ENCODE results near the gene RTRAF.

RTRAF gene

GRCh38 chr14:52048641-52049204 lies 59.4 kb downstream of the RTRAF start:
- DNase-seq (ENCODE audit: low read depth in 4 of 4, low spot score in 1 of 4) = no peak

GRCh38 chr14:52049271-52049670 lies 59.9 kb downstream of the RTRAF start:
- DNase-seq (ENCODE audit: low read depth in 4 of 4, low spot score in 1 of 4) = no peak

- DNase-seq (ENCODE audit: low read depth in 4 of 4, low spot score in 1 of 4) = no peak
Measured at GRCh38 chr14:52049721-52050588, 60.6 kb downstream of the RTRAF start.

GRCh38 chr14:52051251-52051650 lies 61.9 kb downstream of the RTRAF start:
- no peak for DNase-seq (ENCODE audit: low read depth in 4 of 4, low spot score in 1 of 4)

- DNase-seq (ENCODE audit: low read depth in 4 of 4, low spot score in 1 of 4) = no peak
Measured at GRCh38 chr14:52051871-52052270, 62.5 kb downstream of the RTRAF start.

GRCh38 chr14:52052288-52052943 lies 63.1 kb downstream of the RTRAF start:
- no peak for DNase-seq (ENCODE audit: low read depth in 4 of 4, low spot score in 1 of 4)

GRCh38 chr14:52053044-52053443 lies 63.7 kb downstream of the RTRAF start:
- DNase-seq (ENCODE audit: low read depth in 4 of 4, low spot score in 1 of 4) = no peak

GRCh38 chr14:52054678-52055077 lies 65.3 kb downstream of the RTRAF start:
- no peak for DNase-seq (ENCODE audit: low read depth in 4 of 4, low spot score in 1 of 4)

- DNase-seq (ENCODE audit: low read depth in 4 of 4, low spot score in 1 of 4) = no peak
Measured at GRCh38 chr14:52055167-52055566, 65.8 kb downstream of the RTRAF start.

GRCh38 chr14:52058341-52058740 lies 69.0 kb downstream of the RTRAF start:
- no peak for DNase-seq (ENCODE audit: low read depth in 4 of 4, low spot score in 1 of 4)

GRCh38 chr14:52059649-52060048 lies 70.3 kb downstream of the RTRAF start:
- DNase-seq (ENCODE audit: low read depth in 4 of 4, low spot score in 1 of 4) = no peak

GRCh38 chr14:52060080-52060479 lies 70.7 kb downstream of the RTRAF start:
- DNase-seq (ENCODE audit: low read depth in 4 of 4, low spot score in 1 of 4) = no peak

Measured in stimulated activated CD4-positive, alpha-beta T cell treated with anti-CD3 and anti-CD28 coated beads, Interleukin-1b, Interleukin-23, amount 100 ng/mL, for 24 hours (primary cell).